Ovary (tissue), 3 donors: ENCODE data around the gene SPRED3.

Experiments used
- EP300 ChIP-seq: sonication (generic); formaldehyde crosslinking; IDR thresholded peaks from one replicate; pipeline ENCODE4 v1.6.1; 2017; ENCODE audit warnings: antibody characterized with exemption
- POLR2A ChIP-seq: fragments of 450-650 bp; IDR thresholded peaks from one replicate; pipeline ENCODE4 v1.6.1; 2017; ENCODE audit warnings: antibody characterized with exemption, mild to moderate bottlenecking, moderate library complexity
- TF ChIP-seq, protein P1 (sequence below), 3 donors: fragments of 450-650 bp in 2 of 3; fragments of 200-600 bp in 1 of 3; IDR thresholded peaks; one replicate each; pipeline versions ENCODE4 v1.5.1 to v1.8.0; 2016 to 2022; ENCODE audit warnings: antibody characterized with exemption in 3 of 3, mild to moderate bottlenecking in 1 of 3
- donor health status: DM: no; HTN: no; CAD: no.

DNA sequence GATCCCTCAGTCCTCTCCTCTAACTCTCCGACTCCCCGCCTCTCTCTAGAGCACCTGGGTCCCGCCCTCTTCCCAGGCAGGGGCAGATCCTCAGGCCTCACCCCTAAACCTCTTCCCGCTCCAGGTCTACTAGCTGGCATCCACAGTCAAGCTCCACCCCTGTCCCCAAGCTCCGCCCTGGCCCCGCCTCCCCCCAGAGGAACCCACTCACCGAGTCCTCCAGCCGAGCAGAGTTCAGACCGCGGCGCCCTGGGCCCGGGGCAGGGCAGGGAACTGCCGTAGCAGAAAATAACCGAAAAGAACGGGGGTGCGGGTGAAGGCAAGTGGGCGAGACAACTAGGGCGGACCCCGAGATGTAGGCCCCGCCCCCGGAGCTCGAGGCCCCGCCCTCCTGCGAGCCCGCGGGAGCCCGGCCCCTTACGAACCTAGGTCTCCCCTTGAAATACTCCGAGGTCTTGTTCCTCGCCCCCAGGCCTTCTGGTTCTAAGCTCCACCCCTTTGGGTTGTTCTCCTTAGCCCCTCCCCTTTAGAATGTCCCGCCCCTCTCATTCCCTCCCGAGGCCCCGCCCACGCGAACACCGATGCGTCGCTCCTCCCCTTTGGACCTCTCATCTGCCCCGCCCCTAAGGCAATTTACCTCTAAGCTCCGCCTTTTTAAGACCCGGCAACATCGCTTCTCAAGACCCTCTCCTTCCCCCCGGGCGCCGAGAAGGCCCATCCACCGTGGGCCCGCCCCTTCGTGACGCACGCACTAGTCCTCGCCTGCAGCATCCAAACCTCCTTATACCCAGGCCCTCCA is 748 bp upstream of the SPRED3 start, which contains the start of gene GGN:
- TF ChIP-seq, protein P1, sequence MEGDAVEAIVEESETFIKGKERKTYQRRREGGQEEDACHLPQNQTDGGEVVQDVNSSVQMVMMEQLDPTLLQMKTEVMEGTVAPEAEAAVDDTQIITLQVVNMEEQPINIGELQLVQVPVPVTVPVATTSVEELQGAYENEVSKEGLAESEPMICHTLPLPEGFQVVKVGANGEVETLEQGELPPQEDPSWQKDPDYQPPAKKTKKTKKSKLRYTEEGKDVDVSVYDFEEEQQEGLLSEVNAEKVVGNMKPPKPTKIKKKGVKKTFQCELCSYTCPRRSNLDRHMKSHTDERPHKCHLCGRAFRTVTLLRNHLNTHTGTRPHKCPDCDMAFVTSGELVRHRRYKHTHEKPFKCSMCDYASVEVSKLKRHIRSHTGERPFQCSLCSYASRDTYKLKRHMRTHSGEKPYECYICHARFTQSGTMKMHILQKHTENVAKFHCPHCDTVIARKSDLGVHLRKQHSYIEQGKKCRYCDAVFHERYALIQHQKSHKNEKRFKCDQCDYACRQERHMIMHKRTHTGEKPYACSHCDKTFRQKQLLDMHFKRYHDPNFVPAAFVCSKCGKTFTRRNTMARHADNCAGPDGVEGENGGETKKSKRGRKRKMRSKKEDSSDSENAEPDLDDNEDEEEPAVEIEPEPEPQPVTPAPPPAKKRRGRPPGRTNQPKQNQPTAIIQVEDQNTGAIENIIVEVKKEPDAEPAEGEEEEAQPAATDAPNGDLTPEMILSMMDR (IDR thresholded peaks at IDR 0.05) = no peak
- TF ChIP-seq POLR2A = no peak
- TF ChIP-seq EP300 = no peak
